ENCODE results near the gene HNRNPH3.

DNA sequence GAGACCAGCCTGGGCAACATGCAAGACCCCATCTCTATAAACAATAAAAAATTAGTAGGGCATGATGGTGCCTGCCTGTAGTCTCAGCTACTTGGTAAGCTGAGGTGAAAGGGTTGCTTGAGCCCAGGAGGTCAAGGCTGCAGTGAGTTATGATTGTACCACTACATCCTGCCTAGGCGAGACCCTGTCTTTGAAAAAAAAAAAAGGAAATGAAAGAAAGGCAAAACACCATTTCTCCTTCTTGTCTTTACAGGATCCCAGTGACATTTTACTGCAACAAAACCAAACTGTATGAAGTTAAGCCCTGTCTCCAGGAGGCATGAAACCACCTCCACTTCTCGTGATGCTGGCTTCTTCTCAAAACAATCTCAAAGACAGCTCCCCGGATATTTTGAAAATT is 30.7 kb downstream of the HNRNPH3 start:
- TF ChIP-seq, protein P1, sequence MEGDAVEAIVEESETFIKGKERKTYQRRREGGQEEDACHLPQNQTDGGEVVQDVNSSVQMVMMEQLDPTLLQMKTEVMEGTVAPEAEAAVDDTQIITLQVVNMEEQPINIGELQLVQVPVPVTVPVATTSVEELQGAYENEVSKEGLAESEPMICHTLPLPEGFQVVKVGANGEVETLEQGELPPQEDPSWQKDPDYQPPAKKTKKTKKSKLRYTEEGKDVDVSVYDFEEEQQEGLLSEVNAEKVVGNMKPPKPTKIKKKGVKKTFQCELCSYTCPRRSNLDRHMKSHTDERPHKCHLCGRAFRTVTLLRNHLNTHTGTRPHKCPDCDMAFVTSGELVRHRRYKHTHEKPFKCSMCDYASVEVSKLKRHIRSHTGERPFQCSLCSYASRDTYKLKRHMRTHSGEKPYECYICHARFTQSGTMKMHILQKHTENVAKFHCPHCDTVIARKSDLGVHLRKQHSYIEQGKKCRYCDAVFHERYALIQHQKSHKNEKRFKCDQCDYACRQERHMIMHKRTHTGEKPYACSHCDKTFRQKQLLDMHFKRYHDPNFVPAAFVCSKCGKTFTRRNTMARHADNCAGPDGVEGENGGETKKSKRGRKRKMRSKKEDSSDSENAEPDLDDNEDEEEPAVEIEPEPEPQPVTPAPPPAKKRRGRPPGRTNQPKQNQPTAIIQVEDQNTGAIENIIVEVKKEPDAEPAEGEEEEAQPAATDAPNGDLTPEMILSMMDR (IDR thresholded peaks at IDR 0.05) = no peak
- TF ChIP-seq POLR2A (IDR thresholded peaks at IDR 0.05) = no peak
- no peak for TF ChIP-seq EP300 (IDR thresholded peaks at IDR 0.05)
